Measurements from ENCODE around the gene NIN.
"Not testable (repeated sequence)": the region's sequence is repeated elsewhere in the genome, so short reads cannot be mapped to it uniquely, and the experiment has no call there.

The NIN gene

DNA sequence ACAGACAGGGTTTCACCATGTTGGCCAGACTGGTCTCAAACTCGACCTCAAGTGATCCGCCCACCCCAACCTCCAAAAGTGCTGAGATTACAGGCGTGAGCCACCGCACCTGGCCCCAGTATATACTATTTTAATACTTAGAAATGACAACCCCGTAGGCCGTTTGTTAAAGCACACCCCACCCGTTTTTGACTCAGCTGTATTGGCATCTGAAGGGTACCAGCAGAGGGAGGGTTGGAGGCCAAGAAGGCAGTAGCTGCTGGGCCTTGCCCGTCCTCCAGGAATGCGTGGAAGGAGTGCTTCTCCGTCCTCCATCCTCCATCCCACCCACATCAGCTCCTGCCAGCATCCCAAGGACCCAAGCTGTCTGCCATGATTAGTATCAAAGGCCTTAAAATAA, 6.3 kb upstream of the NIN start:
- DNase-seq = no peak

DNA sequence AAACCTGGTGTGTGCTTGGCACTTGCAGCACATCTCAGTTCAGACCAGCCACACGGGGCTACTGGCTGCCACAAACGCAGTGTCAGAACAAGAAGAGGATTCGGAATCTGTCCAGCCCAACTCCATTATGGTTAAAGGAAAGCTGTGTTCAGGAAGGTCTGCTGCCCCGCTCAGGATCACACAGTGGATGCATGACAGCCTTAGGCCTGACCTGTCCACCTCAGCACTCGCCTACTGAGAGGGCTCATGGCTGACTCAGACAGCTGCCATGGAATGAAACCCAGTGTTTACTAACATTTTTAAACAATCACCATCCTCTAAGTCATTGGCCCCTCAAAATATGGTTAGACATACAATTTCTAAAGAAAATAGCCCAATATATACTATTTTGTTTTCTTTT, 5.6 kb upstream of the NIN start:
- DNase-seq = no peak

DNA sequence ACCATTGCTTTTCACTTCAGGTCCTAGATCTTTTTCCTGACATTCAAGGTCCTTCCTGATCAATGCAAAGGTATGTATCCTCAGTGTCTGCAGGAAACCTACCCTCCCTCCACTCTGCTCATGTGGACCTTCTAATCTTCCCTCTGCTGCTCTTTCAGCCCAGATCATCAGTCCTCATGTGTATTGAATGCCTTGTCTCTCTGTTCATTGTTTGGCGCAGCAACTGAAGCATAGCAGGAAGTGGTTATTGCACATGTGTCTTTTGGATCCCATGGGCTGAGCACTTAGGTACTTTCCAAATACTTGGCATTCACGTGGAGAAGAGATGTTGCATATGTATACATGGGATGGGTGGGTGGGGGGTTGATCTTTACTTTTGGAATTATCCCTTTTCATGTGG, 4.3 kb upstream of the NIN start:
- no peak for DNase-seq

DNA sequence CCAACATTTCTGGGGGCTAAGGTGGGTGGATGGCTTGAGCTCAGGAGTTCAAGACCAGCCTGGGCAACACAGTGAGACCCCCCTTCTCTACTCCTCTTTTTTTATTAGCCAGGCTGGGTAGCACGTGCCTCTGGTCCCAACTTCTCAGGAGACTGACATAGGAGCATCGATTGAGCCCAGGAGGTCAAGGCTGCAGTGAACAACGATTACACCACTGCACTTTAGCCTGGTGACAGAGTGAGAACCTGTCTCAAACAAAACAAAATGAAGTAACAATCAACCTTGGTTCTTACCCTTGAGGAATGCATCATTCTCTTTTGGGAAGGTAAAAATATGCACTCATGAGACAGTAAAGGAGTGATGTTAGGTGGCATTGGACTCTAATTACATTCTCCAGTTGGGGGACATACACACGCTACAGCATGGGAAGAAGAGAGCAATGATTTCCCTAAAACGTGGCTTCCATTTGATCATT, 3.9 kb upstream of the NIN start:
- no peak for DNase-seq

DNA sequence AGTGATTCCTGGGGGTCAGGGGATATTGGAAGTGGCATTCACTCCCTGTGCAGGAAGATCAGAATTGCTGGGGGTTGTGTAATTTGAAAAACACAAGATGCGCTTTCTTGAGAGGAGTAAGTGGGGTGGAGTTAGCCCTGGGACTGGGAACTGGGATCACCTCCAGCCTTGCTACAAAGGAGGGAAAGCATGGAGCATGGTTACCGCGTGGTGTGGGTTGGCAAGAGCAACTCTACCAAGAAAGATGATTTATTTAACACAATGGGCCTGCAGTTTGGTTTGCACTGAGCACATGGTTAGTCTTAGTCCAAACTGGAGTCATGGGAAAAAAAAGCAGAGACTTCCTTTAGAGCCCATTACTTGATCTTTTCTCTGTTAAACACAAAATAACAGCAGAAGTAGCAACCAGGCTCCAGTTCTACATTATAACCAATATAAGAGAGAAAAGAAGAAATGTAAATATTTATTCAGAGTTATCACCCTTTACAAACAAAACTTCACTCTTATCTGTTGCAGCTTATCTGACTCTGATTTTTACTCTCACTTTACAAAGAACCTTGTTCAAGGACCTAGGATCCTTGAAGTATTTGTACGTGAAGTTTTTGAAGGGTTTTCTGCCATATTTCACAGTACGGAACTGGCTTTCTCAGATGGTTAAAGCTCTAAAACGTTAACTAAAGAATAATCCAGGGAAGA, 2.1 kb upstream of the NIN start:
- no peak for DNase-seq

DNA sequence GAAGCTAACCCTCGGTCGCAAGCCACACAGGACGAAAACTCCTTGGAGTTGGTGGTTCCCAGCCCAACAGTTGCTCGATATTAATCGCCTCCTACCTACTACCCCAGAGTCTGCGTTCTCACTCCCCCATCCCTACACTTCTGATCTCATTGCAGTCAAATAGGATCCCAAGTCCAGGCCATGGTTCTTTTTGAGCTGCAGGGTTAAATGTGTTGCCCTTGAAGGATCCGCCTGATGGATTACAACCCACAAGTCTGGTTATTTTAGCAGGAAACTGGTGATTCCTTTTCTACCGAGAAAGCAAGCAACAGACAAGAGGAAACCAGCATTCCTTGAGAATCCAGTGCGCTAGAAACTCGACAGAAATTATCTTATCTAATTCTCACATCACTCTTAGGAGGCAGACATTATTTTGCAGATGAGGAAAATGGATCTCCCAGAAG, 785 bp upstream of the NIN start:
- DNase-seq = no peak

DNA sequence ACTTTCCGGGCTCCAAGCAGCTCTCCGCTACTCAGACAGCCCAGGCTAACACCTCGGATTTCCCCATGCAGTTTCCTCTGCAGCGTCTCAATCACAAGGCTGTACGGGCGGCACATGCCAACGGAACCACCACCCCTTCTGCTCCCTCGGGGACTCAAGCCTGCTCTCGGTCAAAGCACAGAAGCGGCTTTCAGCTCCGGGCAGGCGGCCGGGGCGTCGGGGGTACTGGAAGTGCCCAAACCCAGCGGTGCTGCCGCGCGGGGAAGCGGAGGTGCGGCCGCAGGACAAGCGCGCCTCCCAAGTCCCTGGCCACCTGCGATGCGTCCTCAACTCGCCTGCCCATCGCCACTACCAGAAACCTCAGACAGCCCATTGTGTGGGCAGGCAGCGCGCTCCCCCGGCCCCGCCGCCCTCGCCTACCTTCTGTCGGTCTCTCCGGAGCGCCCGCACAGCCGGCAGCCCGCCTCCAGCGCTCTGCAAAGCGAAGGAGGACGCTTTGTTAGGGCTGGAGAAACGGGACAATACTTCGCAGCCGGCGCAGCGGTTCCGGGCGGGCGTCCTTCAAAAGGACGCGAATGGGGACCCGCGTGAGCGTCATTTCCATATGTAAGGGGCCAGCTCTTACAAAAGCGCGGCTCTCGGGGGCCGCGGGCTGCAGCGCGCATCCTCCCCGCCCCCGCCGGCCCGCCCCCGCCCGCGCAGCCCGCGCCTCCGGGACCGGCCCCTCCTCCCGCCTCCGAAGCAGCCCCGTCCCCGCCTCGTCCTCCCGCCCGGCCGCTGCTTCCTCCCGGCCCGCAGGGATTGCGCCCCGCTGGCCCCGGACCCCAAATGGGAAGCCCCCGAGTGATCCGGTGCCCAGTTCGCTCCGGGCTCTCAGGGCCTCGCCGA, 674 bp downstream of the NIN start:
- peak; percentile 48 to 80 for DNase-seq

DNA sequence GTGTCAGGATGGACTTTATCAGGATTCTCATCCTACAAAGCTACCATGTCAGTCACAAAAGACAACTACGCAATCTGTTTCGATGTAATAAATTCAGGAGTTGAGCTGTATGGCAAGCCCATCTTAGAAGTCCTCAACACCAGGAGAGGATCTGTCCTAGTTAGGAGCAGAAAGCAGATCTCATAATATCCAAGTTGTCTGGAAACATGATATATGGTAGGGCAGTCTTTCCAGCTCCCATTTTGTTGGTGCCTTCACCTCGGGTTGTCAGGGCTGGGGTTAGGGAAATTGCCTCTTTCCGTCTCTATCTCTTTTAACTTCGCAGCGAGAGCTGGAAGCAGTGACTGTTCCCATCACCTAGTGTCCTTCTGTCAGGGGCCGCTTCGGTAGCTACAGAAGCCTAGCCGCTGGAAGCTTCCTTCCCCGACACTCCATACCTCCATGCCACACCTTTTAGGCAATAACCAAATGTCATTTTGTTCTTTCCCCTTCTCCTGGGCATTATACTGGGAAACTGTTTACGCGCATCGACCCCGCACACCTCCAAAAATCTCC, 1.4 kb downstream of the NIN start:
- peak in 1 of 2 experiments; percentile 67 for DNase-seq

DNA sequence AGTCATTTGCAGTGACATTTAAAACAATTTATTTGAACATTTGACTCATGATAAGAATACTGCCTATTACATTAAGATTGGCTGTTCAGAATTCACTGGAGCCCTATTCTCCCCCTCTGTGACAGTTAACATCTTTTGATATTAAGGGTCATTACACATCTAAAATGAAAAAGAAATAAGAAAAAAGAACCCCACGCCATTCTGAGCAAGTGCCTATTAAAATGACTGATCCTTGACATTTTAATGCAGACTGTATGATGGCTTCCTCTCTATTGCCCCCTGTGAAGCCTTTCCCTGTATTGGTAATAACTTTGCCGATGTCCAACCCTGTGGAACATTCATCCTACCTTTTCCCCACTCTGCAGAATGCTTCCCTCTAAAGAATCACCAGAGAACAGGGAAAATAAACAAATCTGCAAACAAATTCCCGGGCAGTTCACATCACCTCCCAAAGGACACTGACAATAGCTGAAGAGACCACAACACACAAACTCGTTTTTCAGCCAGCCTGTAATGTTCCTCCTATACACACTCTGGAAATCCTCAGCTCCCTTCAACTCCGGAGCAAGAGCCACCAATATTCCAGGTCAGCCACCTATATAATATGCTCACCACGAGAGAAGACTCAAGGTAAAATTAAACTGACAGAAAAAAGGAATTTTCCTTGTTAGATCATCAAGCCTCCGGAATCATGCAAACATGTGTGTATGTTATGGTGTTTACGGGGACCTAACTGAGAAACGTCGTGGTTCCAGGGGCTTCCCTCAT, 2.1 kb downstream of the NIN start:
- peak in 1 of 2 experiments; percentile 44 for DNase-seq

DNA sequence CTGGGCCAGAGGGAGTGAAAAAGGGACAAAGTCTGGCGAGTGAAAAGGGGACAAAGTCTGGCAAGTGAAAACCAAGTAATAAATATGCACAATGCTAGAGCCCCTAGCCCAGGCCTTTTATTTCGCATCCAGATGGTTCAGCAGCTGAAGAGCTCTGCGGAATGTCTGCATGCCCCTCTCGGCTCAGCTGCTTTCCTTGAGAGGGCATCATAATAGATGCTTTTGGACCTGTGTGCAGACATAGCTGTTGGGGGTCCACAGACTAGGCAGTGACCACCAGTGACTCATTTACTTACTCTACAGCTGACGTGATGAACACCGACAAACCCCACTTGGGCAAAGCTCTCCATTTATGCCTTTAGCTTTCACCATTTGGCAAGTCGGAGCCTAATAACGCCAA, 4.3 kb downstream of the NIN start:
- peak; percentile 67 to 87 for DNase-seq

DNA sequence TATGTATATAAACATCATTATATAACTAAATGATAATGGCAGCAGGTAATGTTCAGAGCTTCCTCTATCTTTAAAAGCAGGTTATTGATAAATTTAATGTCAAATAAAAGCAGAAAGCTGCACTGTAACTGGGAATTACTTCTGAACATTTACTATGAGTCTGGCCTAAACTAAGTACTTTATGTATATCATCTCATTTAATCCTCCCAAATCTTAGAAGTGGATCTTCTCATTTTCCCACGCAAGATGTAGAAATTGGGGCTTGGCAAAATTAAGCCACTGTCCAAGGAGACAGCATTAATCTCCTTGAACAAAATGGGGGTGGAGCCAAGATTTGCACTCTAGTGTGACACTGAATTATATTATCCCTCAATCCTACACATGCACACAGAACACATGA, 5.7 kb downstream of the NIN start:
- peak in 1 of 2 experiments; percentile 31 for DNase-seq

DNA sequence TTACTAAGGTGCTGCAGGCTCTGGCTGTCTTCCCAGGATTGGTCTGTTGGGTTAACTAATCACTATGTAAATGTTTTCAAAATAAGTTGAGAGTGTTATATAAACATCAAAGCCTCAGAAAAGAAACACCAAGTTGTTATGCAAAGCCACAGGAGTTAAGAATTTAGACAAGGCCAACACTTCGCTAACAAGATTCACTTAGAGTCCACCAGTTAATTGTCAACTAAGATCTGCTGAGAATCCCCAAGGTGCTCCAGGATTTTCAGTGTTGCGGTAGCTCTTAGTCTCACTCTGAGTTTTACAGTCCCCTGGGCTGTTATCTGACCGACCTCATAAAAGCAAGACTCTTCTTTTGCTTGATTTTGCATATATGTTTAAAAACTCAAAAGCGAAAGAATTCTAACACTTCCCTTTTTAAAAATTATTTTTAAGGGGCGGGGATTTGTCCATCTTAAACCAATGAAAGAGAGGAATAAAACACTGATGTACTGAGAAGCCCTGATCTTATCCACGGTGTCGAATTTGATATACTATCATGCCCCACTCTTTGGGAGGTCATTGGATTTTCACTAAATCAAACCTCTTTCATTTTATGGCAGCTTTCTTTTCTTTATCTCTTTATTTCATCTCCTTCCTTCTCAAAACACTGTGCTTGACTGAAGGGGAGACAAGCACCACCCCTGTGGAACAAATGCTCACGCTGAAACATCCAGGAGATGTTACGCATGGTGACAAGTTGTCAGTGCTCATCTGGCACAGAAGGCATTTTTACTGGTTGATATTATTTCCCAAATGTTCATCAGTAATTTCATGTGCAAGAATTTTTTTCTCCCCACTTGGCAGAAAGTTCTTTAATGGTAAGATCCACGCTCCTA, 7.0 kb downstream of the NIN start:
- DNase-seq = no peak

DNA sequence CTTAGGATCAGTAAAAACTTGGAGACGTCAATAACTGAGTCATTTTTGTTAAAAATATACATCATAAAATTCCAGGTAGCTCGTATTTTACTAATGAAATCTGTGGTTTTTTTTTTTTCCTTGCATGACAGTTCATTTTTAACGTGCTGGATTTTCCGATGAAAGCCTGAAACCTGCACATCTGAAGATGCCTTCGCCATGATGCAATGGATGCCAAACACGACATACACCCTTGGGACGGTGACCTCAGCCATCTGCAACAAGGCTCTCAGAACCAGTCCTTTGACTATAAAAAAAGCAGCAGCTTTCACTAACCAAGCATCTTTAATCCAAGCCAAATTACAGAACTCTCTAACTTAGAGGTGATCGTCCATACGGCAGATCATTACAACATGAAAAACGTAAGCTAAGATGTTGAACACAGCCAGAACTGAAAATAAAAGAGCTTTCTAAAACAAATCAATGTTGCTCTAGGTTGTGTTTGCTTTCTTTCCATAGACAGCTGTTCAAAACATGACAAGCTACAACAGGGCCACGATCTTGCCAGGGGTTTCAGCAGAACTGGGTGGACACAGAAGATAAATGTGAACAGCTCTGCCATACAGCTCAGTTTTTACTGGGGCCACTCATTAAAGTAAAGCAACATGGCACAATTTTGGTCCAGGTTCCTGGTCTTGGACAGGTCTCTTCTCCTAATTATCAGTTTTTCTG, 7.8 kb downstream of the NIN start:
- DNase-seq = no peak

DNA sequence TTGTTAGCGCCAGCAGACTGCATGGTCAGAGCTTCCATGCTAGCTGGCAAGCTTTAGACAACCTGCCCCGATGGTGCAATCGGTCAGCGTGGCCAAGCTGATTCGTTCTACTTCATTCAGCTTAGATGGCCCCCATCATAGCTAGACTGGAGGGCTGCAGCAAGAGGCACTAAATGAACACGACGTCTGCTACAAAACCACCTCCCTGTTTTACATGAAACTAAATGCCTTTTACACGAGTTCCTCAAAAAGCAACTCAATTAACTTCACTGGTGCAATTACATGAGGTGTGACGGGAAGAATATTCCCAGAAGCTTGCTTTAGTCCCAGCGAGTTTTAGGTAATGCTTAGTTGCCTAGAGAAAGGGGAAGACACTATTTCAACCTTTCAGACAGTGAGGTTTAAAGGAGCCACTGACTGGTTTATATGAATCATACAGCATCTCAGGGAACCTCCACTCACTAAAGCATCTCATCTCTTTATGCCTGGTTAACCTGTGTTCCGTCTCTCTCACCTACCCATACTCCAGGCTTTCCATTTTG, 8.4 kb downstream of the NIN start:
- no peak for DNase-seq

DNA sequence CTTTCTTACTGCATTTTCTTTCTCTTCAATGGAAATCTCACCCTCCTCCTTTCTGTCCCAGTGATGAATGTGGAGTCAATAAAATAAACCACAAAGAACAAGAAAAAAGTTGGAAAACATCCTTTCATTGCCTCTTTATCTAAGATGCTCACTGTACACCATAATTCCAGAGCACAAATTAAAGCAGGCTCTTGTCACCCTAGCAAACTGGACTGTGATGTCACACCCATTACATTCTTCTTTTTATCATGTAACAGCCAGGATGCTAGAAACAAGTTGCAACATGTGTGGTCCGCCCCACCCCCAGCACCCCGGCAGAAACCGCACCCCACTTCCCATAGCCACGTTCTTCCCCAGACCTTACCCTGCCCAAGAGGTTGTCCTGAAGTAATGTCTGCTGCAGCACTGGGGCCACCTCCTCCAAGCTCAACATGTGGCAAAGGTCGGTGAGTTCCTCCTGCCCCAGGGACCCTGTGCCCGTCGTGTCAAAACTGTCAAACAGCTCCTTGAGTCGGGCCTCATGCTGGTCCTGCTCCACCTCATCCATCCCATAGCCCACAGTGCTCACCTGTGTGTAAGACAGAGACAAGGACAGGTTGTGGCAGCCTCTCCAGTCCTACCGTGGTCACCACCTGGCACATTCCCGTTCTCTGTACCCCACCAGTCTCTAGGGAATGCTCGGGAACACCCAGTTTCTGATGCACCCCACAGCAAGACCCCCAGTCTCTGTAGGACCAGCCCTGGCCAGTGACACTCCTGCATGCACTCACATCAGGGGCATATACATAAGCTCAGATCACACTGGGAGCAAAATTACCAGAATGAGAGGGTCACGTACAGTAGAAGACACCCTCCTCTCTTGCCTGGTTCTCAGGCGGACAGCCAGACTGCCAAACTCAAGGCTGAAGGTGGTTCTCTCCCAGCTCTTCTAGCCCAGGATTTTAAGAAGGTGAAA, 9.2 kb downstream of the NIN start:
- DNase-seq = no peak

DNA sequence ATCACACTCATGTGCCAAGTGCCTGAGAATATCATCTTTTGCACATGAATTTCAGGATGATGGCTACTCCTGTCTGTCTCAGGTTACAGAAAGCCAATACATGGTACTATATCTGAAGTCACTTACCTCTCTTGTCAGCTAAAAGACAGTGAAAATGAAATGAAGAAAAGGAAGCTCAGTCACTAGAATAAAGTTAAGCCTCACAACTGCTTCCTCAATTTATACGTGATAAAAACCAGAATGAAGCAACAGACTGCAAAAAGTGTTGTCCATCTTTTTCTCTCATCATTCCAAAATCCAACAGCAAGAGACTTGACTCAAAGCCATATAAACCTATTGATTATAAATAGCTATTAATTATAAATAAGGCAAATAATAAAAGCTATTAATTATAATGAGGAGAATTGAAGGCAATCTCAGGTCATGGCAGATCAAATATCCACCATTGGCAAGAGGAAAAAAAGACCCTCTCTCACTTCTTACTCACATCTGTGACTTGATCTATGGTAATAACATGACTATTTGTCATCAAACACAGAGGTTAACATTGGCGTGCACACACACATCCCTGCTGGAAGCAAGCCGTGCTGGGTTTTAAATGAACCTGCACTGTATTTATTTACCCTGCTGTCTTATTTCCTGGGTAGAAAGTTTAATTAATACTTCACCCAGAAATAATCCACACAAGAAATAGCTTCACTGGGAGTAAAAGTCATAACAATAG, 10.0 kb downstream of the NIN start:
- DNase-seq = no peak

DNA sequence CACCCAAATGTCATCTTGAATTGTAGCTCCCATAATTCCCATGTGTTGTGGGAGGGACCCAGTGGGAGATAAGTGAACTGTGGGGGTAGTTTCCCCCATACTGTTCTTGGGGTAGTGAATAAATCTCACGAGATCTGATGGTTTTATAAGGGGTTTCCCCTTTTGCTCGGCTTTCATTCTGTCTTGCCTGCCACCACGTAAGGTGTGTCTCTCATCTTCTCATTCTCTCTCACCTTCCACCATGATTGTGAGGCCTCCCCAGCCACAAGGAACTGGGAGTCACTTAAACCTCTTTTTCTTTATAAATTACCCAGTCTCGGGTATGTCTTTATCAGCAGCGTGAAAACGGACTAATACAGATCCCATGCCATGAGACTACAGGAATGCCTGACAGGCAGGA, 11.7 kb downstream of the NIN start:
- not testable (repeated sequence) for DNase-seq

DNA sequence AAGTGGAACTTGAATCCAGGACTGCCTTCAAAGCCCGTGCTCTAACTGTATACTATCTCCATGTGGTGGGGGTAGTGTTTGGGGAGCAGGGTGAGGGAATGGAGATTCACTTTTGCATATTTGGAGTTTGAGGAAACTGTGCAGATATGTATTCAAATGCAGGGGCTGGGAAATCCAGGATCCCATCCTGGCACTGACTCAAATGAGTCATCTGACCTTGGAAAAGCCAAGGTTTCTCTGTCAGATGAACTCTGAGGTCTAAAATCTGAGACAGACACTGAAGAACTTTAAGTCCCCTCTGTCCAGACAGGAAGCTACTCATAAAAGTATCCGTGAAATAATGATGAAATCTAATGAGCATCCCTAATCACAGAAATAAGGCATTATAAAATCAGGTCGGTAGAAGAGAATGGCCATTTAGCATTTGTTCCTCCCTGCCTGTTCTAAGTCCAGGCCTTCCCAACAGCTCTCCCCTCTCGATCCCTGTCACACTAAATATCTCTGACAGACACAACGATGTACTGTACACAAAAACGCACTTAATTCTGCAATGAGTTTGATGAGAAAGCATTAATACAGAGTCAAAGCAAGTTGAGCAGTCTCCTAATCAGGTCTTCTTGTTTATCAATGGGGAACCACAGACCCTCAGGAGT, 14.4 kb downstream of the NIN start:
- no peak for DNase-seq

DNA sequence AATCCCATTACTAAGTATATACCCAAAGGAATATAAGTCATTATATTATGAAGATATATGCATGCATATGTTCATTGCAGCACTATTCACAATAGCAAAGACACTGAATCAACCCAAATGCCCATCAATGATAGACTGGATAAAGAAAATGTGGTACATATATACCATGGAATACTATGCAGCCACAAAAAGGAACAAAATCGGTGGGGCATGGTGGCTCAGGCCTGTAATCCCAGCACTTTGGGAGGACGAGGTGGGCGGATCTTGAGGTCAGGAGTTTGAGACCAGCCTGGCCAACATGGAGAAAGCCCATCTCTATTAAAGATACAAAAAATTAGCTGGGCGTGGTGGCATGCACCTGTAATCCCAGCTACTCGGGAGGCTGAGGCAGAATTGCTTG, 15.4 kb downstream of the NIN start:
- DNase-seq = not testable (repeated sequence)
